ENCODE measurements around the gene CSF2.

GRCh38 chr5:132065351-132065937, 8.1 kb upstream of the CSF2 start:
- TF ChIP-seq CTCF (IDR thresholded peaks at IDR 0.05), result no peak
- TF ChIP-seq EZH2 (IDR thresholded peaks at IDR 0.05; ENCODE audit: borderline replicate concordance, insufficient read depth, low read depth, low read length, poor library complexity, severe bottlenecking), result no peak

Data from B cell (primary cell).